NCI-H2196 treated with DMSO at 0.1 percent for 48 hours (cell line): ENCODE data around the gene PHETA1.
A peak's percentile ranks its signal among the peaks of the same experiment; 100 is the strongest.
"Not testable (repeated sequence)": the region's sequence is repeated elsewhere in the genome, so short reads cannot be mapped to it uniquely, and the experiment has no call there.

Source experiments
- DNase-seq: peaks from one replicate; lab custom pipeline; 2025; ENCODE audit not compliant: unreplicated experiment; lab: John Stamatoyannopoulos, UW

The PHETA1 gene

GRCh38 chr12:111351026-111351425 lies 17.9 kb downstream of the PHETA1 start:
- no peak for DNase-seq

DNA sequence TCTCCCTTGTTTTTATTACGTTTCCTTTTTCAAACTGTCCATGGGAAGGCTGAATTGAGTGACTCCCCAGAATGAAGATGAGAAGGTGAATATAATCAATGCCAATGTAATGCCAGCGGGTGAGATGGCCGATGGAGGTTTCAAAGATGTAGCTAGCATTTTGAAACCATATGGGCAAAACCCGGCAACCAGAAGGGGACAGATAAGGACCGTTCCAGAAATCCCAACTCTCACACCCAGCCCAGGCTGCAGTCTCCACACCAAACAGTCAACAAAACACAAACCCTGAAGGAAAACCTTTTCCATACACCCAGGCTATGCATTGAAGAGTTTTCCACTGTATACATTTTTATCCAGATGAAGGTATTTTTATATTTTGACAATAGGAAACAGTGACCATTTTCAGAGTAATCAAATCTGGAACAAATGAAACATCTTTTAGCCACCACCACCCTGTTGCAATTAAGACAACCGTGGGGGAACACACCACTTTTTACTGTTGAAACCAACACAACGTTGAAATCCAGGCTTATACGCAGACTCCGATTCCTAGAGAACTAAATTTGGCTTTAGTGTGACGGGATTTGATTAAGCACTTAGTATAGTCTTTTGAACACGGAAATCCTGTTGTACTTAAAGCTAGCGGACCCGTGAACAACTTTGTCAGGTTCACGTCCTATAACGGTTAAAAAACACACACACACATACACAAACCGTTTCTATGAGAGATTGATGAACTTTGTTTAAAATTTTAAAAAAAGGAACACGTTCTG lies 19.0 kb downstream of the PHETA1 start:
- DNase-seq, result no peak

DNA sequence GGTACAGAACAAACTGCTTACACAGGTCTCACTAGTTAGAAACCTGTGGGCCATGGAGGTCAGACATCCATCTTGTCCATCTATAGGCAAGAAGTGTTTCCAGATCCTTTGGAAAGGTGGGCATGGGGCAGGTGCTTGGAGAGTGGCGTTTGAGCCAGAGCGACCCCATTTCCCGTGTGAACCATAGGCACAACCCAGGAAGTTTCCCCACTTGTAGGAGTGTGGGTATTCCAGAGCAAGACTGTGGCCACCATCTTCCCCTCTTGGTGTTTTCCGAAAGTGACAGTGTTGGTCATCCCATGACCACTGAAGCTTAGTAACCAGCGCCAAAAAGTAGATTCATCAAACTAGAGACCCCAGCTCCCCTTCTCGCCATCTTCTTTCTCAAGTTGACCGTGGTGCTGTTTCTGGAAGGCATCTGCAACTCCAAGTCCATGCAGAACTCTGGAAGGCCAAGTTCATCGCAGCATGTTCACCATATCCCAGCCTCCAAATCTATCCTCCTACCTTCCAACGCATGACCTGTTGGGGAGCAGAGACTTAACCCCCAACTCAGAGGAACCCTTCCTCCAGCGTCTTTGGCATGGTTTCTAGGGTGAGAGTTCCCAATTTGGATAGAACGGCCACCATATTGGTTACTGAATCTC lies 19.7 kb downstream of the PHETA1 start:
- DNase-seq, result no peak

DNA sequence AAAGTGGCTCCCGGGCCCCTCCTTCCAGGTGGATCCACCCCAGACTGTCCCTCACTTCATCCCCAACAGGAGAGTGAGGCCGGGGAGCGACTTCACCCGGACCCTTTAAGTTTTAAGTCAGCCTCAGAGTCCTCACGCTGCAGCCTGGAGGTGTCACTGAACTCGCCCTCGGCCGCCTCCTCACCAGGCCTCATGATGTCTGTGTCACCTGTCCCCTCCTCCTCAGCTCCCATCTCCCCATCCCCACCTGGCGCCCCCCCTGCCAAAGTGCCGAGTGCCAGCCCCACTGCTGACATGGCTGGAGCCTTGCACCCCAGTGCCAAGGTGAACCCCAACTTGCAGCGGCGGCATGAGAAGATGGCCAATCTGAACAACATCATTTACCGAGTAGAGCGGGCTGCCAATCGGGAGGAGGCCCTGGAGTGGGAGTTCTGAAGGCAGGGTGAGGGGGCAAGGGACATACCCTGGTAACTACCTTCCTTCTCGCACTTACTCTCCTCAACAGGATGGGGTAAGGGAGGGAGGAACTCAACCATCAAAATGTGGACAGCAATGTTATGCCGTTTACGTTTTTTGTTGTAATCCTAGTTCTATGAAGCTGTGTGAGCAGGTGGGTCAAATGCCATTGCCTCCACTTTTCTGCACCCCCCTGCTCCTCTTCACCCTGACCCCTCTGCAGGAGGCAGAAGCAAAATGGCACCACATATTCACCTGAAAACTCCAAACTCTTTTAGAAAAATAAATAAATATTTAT lies 20.8 kb downstream of the PHETA1 start:
- DNase-seq, result no peak

GRCh38 chr12:111344254-111344875 lies 24.5 kb downstream of the PHETA1 start:
- DNase-seq, result no peak

- DNase-seq, result no peak
Measured at GRCh38 chr12:111343181-111343580, 25.7 kb downstream of the PHETA1 start.

GRCh38 chr12:111342376-111342775 lies 26.5 kb downstream of the PHETA1 start:
- DNase-seq, result no peak

DNA sequence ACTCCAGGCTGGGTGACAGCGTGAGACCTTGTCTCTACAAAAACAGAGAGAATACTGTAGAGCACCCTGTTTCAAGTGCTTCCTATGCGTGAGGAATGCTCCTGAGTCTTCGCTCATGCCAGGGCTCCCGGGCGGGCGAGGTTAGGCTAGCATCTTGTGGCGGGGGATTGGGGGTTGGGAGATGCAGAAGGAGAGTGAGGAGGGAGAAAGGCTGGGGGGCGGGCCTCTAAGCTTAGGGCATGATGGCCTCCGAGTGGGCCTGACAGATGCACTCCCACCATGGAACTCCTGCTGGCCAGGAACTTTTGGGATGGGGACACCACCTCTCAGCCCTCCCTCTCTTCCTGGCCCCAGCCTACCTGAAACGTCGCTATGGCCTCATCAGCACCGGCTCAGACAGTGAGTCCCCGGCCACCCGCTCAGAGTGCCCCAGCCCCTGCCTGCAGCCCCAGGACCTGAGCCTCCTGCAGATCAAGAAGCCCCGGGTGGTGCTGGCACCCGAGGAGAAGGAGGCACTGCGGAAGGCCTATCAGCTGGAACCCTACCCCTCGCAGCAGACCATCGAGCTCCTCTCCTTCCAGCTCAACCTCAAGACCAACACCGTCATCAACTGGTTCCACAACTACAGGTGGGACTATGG lies 27.3 kb downstream of the PHETA1 start:
- no peak for DNase-seq

DNA sequence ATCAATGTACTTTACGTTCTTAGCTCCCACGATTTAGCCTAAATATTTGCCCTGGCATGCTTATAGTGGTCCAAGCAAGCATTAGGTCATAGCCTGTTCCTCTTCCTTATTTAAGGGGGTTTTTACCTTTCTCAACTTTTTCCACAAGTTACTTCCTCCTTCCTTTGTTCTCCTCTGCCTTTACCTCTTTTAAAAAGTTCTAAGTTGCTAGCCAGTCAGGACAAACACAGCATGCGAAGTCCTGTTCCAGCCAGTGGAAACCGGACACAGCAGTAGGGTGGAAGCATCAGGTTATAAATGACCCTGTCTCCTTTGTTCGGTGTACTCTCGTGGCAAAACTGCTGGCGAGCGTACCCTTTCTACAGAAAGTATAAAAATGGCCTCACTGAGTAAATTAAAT lies 28.2 kb downstream of the PHETA1 start:
- not testable (repeated sequence) for DNase-seq

GRCh38 chr12:111340231-111340630 lies 28.7 kb downstream of the PHETA1 start:
- no peak for DNase-seq

DNA sequence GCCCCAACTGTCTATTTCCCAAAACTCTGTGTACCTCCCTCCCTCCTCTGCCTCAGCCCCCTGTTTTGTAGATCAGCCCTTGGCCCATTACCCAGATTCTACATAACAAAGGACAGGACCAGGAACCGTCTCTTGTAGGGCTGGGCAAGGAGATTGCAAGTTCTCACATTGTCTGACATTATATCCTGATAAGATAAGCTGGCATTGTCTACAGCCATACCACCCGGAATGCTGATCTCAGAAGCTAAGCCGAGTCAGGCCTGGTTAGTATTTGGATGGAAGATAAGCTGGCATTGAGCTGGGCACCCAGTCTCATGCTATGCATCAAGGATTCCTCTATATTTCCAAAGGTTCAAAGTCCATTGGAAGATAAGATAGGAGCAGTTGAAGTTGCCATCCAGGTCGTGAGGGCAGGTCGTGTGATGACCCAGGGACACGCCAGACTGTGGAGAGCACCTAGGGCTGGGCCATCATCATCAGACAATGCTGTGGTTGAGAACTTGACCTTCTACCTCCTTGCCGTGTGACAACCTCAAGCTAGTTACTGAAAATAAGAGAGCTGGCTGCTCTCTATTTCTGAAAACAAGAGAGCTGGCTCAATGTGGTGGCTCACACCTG lies 29.5 kb downstream of the PHETA1 start:
- no peak for DNase-seq

- no peak for DNase-seq
Measured at GRCh38 chr12:111338096-111338495, 30.8 kb downstream of the PHETA1 start.

DNA sequence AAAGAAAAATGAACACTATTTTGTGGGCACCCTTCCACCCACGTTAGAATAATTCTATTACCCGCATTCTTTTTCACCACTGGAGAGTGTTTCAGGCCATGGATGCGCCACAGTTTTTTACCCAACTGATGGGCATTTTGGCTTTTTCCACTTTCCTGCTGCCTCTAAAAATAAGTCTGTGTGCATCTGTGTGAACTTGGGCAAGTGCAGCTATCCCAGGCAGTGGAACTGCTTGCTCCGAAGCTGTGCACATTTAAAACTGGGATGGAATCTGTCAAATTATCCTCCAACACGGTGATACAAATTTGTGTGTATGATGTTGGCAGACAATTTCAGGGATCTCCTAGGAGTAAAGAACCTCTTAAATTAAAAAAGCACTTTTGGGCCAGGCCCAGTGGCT lies 31.5 kb downstream of the PHETA1 start:
- DNase-seq, result no peak

DNA sequence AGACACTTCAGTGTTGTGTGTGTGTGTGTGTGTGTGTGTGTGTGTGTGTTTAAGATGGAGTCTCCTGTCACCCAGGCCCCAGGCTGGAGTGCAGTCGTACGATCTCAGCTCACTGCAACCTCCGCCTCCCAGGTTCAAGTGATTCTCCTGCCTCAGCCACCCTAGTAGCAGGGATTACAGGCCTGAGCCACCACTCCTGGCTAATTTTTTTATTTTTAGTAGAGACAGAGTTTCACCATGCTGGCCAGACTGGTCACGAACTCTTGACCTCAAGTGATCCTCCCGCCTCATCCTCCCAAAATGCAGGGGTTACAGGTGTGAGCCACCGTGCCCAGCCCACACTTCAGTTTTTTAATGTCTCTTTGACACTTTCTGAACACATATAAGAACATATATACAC lies 32.5 kb downstream of the PHETA1 start:
- not testable (repeated sequence) for DNase-seq

DNA sequence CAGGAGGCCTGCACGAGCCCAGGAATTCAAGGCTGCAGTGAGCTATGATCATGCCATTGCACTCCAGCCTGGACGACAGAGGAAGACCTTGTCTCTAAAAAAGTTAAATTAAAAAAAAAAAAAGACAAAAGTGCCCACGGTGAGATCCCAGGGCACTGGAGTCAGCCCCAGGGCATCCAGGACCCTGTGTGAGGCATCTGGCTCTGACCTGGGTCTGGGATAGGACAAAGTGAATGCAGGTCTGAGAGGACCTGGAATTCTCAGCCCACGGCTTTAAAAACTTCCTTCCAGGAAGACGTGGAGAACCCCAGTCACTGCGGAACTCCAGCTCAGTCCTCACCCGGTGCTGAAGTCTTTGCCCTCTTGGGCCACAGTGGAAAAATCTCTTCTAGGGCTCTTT lies 33.1 kb downstream of the PHETA1 start:
- no peak for DNase-seq

DNA sequence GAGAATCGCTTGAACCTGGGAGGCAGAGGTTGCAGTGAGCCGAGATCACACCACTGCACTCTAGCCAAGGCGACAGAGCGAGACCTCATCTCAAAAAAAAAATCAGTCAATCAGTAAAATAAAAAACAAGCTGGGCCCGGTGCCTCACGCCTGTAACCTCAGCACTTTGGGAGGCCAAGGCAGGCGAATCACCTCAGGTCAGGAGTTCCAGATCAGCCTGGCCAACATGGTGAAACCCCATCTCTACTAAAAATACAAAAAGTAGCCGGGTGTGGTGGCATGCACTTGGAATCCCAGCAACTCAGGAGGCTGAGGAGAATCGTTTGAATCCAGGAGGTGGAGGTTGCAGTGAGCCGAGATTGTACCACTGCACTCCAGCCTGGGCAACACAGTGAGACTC lies 33.6 kb downstream of the PHETA1 start:
- DNase-seq, result not testable (repeated sequence)

DNA sequence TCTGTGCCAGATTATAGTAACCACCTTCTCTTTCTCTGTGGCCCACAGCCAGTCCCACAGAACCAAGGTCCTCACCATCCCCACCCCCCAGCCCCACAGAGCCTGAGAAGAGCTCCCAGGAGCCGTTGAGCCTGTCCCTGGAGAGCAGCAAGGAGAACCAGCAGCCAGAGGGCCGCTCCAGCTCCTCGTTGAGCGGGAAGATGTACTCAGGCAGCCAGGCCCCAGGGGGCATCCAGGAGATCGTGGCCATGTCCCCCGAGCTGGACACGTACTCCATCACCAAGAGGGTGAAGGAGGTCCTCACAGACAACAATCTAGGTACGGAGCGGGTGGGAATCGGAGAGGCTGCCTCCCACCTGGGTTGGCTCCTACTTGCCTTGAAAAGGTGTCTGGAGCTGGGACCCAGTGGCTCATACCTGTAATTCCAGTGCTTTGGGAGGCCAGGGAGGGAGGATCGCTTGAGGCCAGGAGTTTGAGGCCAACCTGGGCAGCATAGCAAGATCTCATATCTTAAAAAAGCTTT lies 34.4 kb downstream of the PHETA1 start:
- no peak for DNase-seq

GRCh38 chr12:111330800-111331752 lies 37.8 kb downstream of the PHETA1 start:
- peak; percentile 21 for DNase-seq

GRCh38 chr12:111328138-111328537 lies 40.8 kb downstream of the PHETA1 start:
- DNase-seq, result no peak
